Parathyroid adenoma (tissue), 2 donors: ENCODE measurements around the gene PVRIG.
A peak's percentile ranks its signal among the peaks of the same experiment; 100 is the strongest.
"Not testable (repeated sequence)": the region's sequence is repeated elsewhere in the genome, so short reads cannot be mapped to it uniquely, and the experiment has no call there.

Experiments
- H2AFZ ChIP-seq: fragments of 300-600 bp; sonication (generic); one replicate; pipeline ENCODE4 v1.7.0; 2017; ENCODE audit warnings: antibody characterized with exemption, mild to moderate bottlenecking
- H3K27ac ChIP-seq: fragments of 300-600 bp; sonication (generic); one replicate; pipeline ENCODE4 v1.7.0; 2017
- H3K27me3 ChIP-seq: fragments of 300-600 bp; sonication (generic); one replicate; pipeline ENCODE4 v1.7.0; 2017; ENCODE audit warnings: low read length; ENCODE audit not compliant: control insufficient read depth, insufficient read depth
- H3K36me3 ChIP-seq: fragments of 300-600 bp; sonication (generic); one replicate; pipeline ENCODE4 v1.7.0; 2017; ENCODE audit warnings: low read length; ENCODE audit not compliant: control insufficient read depth, insufficient read depth
- H3K4me1 ChIP-seq: fragments of 300-600 bp; sonication (generic); one replicate; pipeline ENCODE4 v1.7.0; 2017; ENCODE audit warnings: control low read depth
- H3K4me2 ChIP-seq: fragments of 300-600 bp; sonication (generic); one replicate; pipeline ENCODE4 v1.7.0; 2017; ENCODE audit warnings: low read length
- H3K4me3 ChIP-seq: fragments of 300-600 bp; sonication (generic); one replicate; pipeline ENCODE4 v1.7.0; 2017; ENCODE audit warnings: low read depth, low read length
- H3K79me2 ChIP-seq: fragments of 300-600 bp; sonication (generic); one replicate; pipeline ENCODE4 v1.7.0; 2017; ENCODE audit warnings: control low read depth
- H3K9ac ChIP-seq: fragments of 300-600 bp; sonication (generic); one replicate; pipeline ENCODE4 v1.7.0; 2017; ENCODE audit warnings: mild to moderate bottlenecking
- H3K9me3 ChIP-seq: fragments of 300-600 bp; sonication (generic); one replicate; pipeline ENCODE4 v1.7.0; 2017; ENCODE audit warnings: low read length; ENCODE audit not compliant: control insufficient read depth
- TF ChIP-seq, protein P1 (sequence below): fragments of 300-600 bp; sonication (generic); IDR thresholded peaks from one replicate; pipeline ENCODE4 v1.7.0; 2017; ENCODE audit warnings: antibody characterized with exemption, mild to moderate bottlenecking
- donor health status: primary hyperparathyroidism.

The PVRIG gene

DNA sequence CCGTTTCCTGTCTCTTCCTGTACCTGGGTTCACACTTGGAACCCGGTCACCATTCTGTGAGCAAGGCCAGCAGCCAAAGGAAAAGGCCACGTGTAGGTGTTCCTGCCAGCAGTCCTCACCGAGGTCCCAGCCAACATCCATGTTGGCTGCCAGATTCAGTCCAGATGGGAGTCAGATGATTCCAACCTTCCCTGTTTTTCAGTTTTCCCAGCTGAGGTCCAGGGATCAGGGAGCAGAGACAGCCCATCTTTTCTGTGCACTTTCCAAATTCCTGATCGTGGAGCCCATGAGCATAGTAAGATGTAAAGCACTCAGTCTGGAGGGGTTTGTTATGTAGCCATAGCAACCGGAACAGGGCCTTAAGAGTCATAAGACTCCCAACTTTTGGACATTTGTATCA is 3.9 kb upstream of the PVRIG start:
- H3K4me2 ChIP-seq, result no peak overlapping the region
- no peaks in the 10 kb centered on the region for H3K9me3 ChIP-seq
- no peak overlapping the region for H3K9ac ChIP-seq
- TF ChIP-seq, protein P1, sequence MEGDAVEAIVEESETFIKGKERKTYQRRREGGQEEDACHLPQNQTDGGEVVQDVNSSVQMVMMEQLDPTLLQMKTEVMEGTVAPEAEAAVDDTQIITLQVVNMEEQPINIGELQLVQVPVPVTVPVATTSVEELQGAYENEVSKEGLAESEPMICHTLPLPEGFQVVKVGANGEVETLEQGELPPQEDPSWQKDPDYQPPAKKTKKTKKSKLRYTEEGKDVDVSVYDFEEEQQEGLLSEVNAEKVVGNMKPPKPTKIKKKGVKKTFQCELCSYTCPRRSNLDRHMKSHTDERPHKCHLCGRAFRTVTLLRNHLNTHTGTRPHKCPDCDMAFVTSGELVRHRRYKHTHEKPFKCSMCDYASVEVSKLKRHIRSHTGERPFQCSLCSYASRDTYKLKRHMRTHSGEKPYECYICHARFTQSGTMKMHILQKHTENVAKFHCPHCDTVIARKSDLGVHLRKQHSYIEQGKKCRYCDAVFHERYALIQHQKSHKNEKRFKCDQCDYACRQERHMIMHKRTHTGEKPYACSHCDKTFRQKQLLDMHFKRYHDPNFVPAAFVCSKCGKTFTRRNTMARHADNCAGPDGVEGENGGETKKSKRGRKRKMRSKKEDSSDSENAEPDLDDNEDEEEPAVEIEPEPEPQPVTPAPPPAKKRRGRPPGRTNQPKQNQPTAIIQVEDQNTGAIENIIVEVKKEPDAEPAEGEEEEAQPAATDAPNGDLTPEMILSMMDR, result no peak
- H3K4me1 ChIP-seq, result no peaks in the 10 kb centered on the region
- H3K4me3 ChIP-seq, result no peak overlapping the region
- H3K36me3 ChIP-seq, result no peaks in the 10 kb centered on the region
- H2AFZ ChIP-seq, result no peak overlapping the region
- no peak overlapping the region for H3K27ac ChIP-seq
- no peaks in the 10 kb centered on the region for H3K27me3 ChIP-seq
- no peaks in the 10 kb centered on the region for H3K79me2 ChIP-seq

DNA sequence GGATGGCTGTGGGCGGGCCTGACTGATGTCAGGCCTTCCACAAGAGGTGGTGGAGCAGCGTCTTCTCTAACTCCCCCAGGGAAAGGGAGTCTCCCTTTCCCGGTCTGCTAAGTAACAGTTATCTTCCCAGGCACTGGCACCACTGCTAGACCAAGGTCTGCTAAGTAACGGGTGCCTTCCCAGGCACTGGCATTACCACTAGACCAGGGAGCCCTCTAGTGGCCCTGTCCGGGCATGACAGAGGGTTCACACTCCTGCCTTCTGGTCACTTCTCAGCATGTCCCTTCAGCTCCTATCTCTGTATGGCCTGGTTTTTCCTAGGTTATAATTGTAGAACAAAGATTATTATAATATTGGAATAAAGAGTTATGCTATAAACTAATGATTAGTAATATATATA is 1.8 kb upstream of the PVRIG start:
- not testable (repeated sequence) for H3K36me3 ChIP-seq, H3K4me2 ChIP-seq, H2AFZ ChIP-seq, H3K79me2 ChIP-seq, H3K27me3 ChIP-seq, H3K4me1 ChIP-seq, H3K27ac ChIP-seq, H3K4me3 ChIP-seq, H3K9ac ChIP-seq, H3K9me3 ChIP-seq
- TF ChIP-seq, protein P1, result peak; percentile 35

DNA sequence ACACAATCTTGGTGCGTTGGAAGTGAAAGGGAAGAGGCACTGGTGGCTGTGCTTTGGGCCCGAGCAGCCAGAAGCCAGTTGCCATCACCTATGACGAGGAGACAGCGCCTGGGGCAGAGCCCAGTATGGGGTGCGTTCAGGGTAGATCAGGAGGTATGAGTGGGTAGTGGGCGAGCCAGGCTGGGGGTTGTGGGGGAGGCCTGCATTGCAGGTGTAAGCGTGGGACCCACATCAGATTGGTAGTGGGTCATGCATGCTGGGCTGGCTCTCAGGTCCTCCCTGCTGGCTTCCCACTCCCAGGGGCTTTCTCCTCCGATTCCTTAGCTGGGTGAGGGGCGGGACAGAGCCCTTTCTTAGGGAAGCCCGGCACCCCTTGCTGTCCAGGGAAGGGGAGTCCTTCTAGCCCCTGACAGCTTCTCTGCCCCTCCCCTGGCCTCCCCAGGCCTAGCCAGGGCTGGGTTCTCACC is 445 bp upstream of the PVRIG start:
- Histone ChIP-seq H3K9me3 (no peaks in the 10 kb centered on the region), H3K27ac (no peak overlapping the region), H3K4me1 (no peaks in the 10 kb centered on the region), H3K79me2 (no peaks in the 10 kb centered on the region), H3K36me3 (no peaks in the 10 kb centered on the region), H3K4me2 (no peak overlapping the region), H2AFZ (no peak overlapping the region), H3K4me3 (no peak overlapping the region), H3K9ac (no peak overlapping the region), H3K27me3 (no peaks in the 10 kb centered on the region)
- TF ChIP-seq, protein P1, result no peak

DNA sequence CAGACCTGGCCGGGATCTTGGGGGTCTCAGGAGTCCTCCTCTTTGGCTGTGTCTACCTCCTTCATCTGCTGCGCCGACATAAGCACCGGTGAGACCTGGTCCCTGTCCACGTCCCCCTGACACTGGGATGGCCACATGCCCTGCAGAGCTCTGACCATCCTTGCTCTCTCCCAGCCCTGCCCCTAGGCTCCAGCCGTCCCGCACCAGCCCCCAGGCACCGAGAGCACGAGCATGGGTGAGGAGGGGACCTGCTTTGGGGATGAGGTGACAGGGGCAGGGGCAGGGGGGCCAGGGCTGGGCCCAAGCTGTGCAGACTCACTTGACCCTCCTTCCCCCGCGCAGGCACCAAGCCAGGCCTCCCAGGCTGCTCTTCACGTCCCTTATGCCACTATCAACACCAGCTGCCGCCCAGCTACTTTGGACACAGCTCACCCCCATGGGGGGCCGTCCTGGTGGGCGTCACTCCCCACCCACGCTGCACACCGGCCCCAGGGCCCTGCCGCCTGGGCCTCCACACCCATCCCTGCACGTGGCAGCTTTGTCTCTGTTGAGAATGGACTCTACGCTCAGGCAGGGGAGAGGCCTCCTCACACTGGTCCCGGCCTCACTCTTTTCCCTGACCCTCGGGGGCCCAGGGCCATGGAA is 959 bp downstream of the PVRIG start:
- Histone ChIP-seq H3K36me3 (no peaks in the 10 kb centered on the region), H3K4me3 (no peak overlapping the region)

More for the DNA sequence above, 959 bp downstream of the PVRIG start:
- H2AFZ ChIP-seq, result no peak overlapping the region
- no peak overlapping the region for H3K9ac ChIP-seq
- no peaks in the 10 kb centered on the region for H3K79me2 ChIP-seq
- TF ChIP-seq, protein P1, result no peak
- no peaks in the 10 kb centered on the region for H3K9me3 ChIP-seq
- no peaks in the 10 kb centered on the region for H3K27me3 ChIP-seq
- no peak overlapping the region for H3K27ac ChIP-seq
- H3K4me2 ChIP-seq, result no peak overlapping the region
- H3K4me1 ChIP-seq, result no peaks in the 10 kb centered on the region
